ENCODE results near the gene KIR2DL1. TPM values are rescaled to one million over a fixed set of nuclear protein-coding genes. Genes with fewer than 3 reads are reported as not detected.
"Not testable (repeated sequence)": the region's sequence is repeated elsewhere in the genome, so short reads cannot be mapped to it uniquely, and the experiment has no call there.

Gene KIR2DL1
- total and polyA plus RNA-seq, 10 of the 15 experiments (the other 5 are each of a cell fraction or from before 2014, with no cell fraction given), result 0.35 TPM; not detected in 9

- BruUV-seq (replicated peaks); FAIRE-seq; SMC1A ChIA-PET (ENCODE audit: uncharacterized antibody, unreplicated experiment); DNase-seq (ENCODE audit: low read depth, low spot score); ATAC-seq; H3K9me3 ChIP-seq (replicated peaks; ENCODE audit: control insufficient read depth, insufficient read depth, low read length); H4K20me1 ChIP-seq (ENCODE audit: control insufficient read depth, insufficient read depth); CTCF ChIA-PET; intact Hi-C loops (cut with micrococcal nuclease; ENCODE audit: unreplicated experiment); H3K27me3 ChIP-seq (replicated peaks in 1 of 2; ENCODE audit: control insufficient read depth in 2 of 2, insufficient read depth in 2 of 2, low read length in 1 of 2); H3K9ac ChIP-seq (ENCODE audit: control insufficient read depth, insufficient read depth, low read length); H3K4me1 ChIP-seq (ENCODE audit: control insufficient read depth, insufficient read depth, low read length); H2AFZ ChIP-seq (ENCODE audit: control insufficient read depth, low read depth, low read length); H3K36me3 ChIP-seq (ENCODE audit: control insufficient read depth in 2 of 2, insufficient read depth in 2 of 2, low read length in 1 of 2); POLR2A ChIA-PET; RAD21 ChIA-PET (ENCODE audit: unreplicated experiment); in situ Hi-C loops (cut with MboI); H3K27ac ChIP-seq (ENCODE audit: control insufficient read depth, insufficient read depth); H3K4me3 ChIP-seq; H3K4me2 ChIP-seq (ENCODE audit: control insufficient read depth, insufficient read depth); H3K79me2 ChIP-seq (ENCODE audit: control insufficient read depth, insufficient read depth, low read length): not testable (repeated sequence)
- 67% methylated on average over 6 of the region's 6 CpGs for WGBS (ENCODE audit: insufficient coverage, insufficient replicate concordance, low lambda C conversion rate, missing lambda C conversion rate)
Measured at GRCh38 chr19:54788154-54788553, 18.6 kb downstream of the KIR2DL1 start.

DNA sequence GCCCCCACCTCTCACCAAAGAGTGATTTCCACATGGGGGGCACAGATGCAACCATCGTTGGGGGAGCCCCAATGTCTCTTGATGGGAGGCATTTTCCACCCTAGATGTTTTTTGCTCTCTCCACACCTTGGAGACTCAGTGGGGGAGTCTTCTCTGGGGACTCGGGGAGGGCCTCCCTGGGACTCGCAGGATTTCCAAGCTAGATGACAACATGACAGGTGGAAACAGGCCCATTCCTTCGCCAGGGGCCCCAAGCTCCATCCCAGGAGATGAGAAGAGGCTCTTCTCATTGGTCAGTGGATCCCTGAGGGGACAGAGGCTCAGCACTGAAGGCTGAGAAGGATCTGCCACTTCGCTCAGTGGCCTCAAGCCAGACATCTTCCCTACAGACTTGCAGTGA is 21.1 kb downstream of the KIR2DL1 start:
- no peaks in the 10 kb centered on the region for H3K36me3 ChIP-seq (ENCODE audit: control insufficient read depth in 2 of 2, insufficient read depth in 2 of 2, low read length in 1 of 2)
- no peak overlapping the region for H3K4me2 ChIP-seq (ENCODE audit: control insufficient read depth, insufficient read depth)
- DNase-seq (ENCODE audit: low read depth, low spot score), result no peak
- intact Hi-C loops (cut with micrococcal nuclease; ENCODE audit: unreplicated experiment) (no loop called here), in situ Hi-C loops (cut with MboI) (no loop called here)
- CTCF ChIA-PET, result no interaction called here
- BruUV-seq (replicated peaks), result no TSS peak
- FAIRE-seq, result no peak
- TF ChIP-seq RCOR1 (conservative IDR thresholded peaks at IDR 0.05; ENCODE audit: low read depth, low read length), result no peak
- H3K9ac ChIP-seq (ENCODE audit: control insufficient read depth, insufficient read depth, low read length), result no peak overlapping the region
- no peak overlapping the region for H3K27ac ChIP-seq (ENCODE audit: control insufficient read depth, insufficient read depth)
- SMC1A ChIA-PET (ENCODE audit: uncharacterized antibody, unreplicated experiment), result no interaction called here
- 34% methylated on average over 5 of the region's 5 CpGs for WGBS (ENCODE audit: insufficient coverage, insufficient replicate concordance, low lambda C conversion rate, missing lambda C conversion rate)
- no peaks in the 10 kb centered on the region for H3K9me3 ChIP-seq (replicated peaks; ENCODE audit: control insufficient read depth, insufficient read depth, low read length)
- no peak overlapping the region for H3K4me3 ChIP-seq
- no peaks in the 10 kb centered on the region for H3K79me2 ChIP-seq (ENCODE audit: control insufficient read depth, insufficient read depth, low read length)
- H2AFZ ChIP-seq (ENCODE audit: control insufficient read depth, low read depth, low read length), result no peak overlapping the region
- H3K4me1 ChIP-seq (ENCODE audit: control insufficient read depth, insufficient read depth, low read length), result no peaks in the 10 kb centered on the region
- RAD21 ChIA-PET (ENCODE audit: unreplicated experiment), result no interaction called here
- POLR2A ChIA-PET, result no interaction called here
- ATAC-seq, result no peak
- no peaks in the 10 kb centered on the region for H4K20me1 ChIP-seq (ENCODE audit: control insufficient read depth, insufficient read depth)
- H3K27me3 ChIP-seq (replicated peaks in 1 of 2; ENCODE audit: control insufficient read depth in 2 of 2, insufficient read depth in 2 of 2, low read length in 1 of 2), result no peaks in the 10 kb centered on the region

DNA sequence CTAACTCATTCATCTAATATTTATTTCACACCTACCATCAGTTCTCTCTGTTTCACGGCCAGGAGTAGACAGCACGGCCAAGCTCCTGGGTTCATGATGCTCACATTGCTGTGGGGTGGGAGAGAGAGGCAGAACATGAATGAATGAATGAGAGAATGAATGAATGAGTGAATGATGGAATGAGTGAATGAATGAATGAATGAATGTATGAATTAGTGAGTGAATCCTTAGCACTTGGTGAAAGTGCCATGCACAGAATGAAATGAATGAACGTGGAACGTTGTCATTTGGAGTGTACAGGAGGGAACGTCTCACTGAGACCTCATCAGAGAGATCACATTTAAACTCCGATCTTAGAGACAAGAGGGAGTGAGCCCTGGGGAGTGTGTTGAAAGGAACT is 21.9 kb downstream of the KIR2DL1 start:
- SMC1A ChIA-PET (ENCODE audit: uncharacterized antibody, unreplicated experiment), result no interaction called here
- H3K27me3 ChIP-seq (replicated peaks in 1 of 2; ENCODE audit: control insufficient read depth in 2 of 2, insufficient read depth in 2 of 2, low read length in 1 of 2), result no peaks in the 10 kb centered on the region
- H4K20me1 ChIP-seq (ENCODE audit: control insufficient read depth, insufficient read depth), result no peaks in the 10 kb centered on the region
- POLR2A ChIA-PET, result no interaction called here
- DNase-seq (ENCODE audit: low read depth, low spot score), result no peak
- H3K36me3 ChIP-seq (ENCODE audit: control insufficient read depth in 2 of 2, insufficient read depth in 2 of 2, low read length in 1 of 2), result no peaks in the 10 kb centered on the region
- no peak for FAIRE-seq
- TF ChIP-seq ZNF24 (IDR thresholded peaks at IDR 0.05), result peak; percentile 88
- TF ChIP-seq POLR2AphosphoS2 (IDR thresholded peaks at IDR 0.05; ENCODE audit: low read depth, low read length), result no peak
- TF ChIP-seq, protein P1, sequence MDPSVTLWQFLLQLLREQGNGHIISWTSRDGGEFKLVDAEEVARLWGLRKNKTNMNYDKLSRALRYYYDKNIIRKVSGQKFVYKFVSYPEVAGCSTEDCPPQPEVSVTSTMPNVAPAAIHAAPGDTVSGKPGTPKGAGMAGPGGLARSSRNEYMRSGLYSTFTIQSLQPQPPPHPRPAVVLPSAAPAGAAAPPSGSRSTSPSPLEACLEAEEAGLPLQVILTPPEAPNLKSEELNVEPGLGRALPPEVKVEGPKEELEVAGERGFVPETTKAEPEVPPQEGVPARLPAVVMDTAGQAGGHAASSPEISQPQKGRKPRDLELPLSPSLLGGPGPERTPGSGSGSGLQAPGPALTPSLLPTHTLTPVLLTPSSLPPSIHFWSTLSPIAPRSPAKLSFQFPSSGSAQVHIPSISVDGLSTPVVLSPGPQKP (IDR thresholded peaks at IDR 0.05; ENCODE audit: low read depth, low read length), result no peak
- H3K4me3 ChIP-seq, result no peak overlapping the region
- H3K4me1 ChIP-seq (ENCODE audit: control insufficient read depth, insufficient read depth, low read length), result no peaks in the 10 kb centered on the region
- H3K27ac ChIP-seq (ENCODE audit: control insufficient read depth, insufficient read depth), result no peak overlapping the region
- ATAC-seq, result no peak
- BruUV-seq (replicated peaks), result no TSS peak
- WGBS (ENCODE audit: insufficient coverage, insufficient replicate concordance, low lambda C conversion rate, missing lambda C conversion rate), result 65% methylated on average over 6 of the region's 6 CpGs
- RAD21 ChIA-PET (ENCODE audit: unreplicated experiment), result no interaction called here
- no peak overlapping the region for H3K9ac ChIP-seq (ENCODE audit: control insufficient read depth, insufficient read depth, low read length)
- no peak overlapping the region for H3K4me2 ChIP-seq (ENCODE audit: control insufficient read depth, insufficient read depth)
- H2AFZ ChIP-seq (ENCODE audit: control insufficient read depth, low read depth, low read length), result no peak overlapping the region
- no peaks in the 10 kb centered on the region for H3K9me3 ChIP-seq (replicated peaks; ENCODE audit: control insufficient read depth, insufficient read depth, low read length)
- CTCF ChIA-PET, result no interaction called here
- in situ Hi-C loops (cut with MboI) (no loop called here), intact Hi-C loops (cut with micrococcal nuclease; ENCODE audit: unreplicated experiment) (no loop called here)
- no peaks in the 10 kb centered on the region for H3K79me2 ChIP-seq (ENCODE audit: control insufficient read depth, insufficient read depth, low read length)
